Fibroblast of lung (primary cell): ENCODE results near the gene GRB2. TPM values are rescaled to one million over a fixed set of nuclear protein-coding genes. Genes with fewer than 3 reads are reported as not detected.

Experiments used
- DNase-seq, 2 donors: peaks; one replicate each; pipeline versions ENCODE4 v3.0.0 to v3.0.0-alpha.2; 2010; ENCODE audit warnings: low read depth in 2 of 2
- H2AFZ ChIP-seq: 2 replicates; pipeline ENCODE4 v1.5.1; 2012; ENCODE audit warnings: low read length, control low read depth, inconsistent platforms
- H3K27ac ChIP-seq: 2 replicates; pipeline ENCODE4 v1.5.1; 2011; ENCODE audit warnings: low read length, control low read depth; ENCODE audit not compliant: insufficient read depth
- H3K27me3 ChIP-seq: 2 replicates; pipeline ENCODE4 v1.5.1; 2011; ENCODE audit warnings: mild to moderate bottlenecking, low read length; ENCODE audit not compliant: control insufficient read depth, insufficient read depth
- H3K36me3 ChIP-seq: 2 replicates; pipeline ENCODE4 v1.5.1; 2011; ENCODE audit warnings: low read length; ENCODE audit not compliant: control insufficient read depth, insufficient read depth
- H3K4me1 ChIP-seq: 2 replicates; pipeline ENCODE4 v1.5.1; 2011; ENCODE audit warnings: low read length; ENCODE audit not compliant: control insufficient read depth, insufficient read depth; ENCODE audit errors: extremely low read depth
- H3K4me2 ChIP-seq: 2 replicates; pipeline ENCODE4 v1.5.1; 2011; ENCODE audit warnings: low read length, control low read depth; ENCODE audit not compliant: insufficient read depth; ENCODE audit errors: extremely low read depth
- H3K4me3 ChIP-seq, 4 experiments: fragments of 200-600 bp in 1 of 4; sonication (generic) in 1 of 4; replicated peaks in 1 of 4; 2 replicates each; pipeline ENCODE4 v1.5.1; 2011 to 2016; ENCODE audit warnings: low read length in 4 of 4, low read depth in 3 of 4, mild to moderate bottlenecking in 3 of 4, control low read depth in 2 of 4, inconsistent platforms in 1 of 4, mixed read lengths in 1 of 4; ENCODE audit not compliant: insufficient read depth in 1 of 4; ENCODE audit errors: control extremely low read depth in 1 of 4
- H3K79me2 ChIP-seq: 2 replicates; pipeline ENCODE4 v1.5.1; 2012; ENCODE audit warnings: mild to moderate bottlenecking, low read length, inconsistent platforms; ENCODE audit not compliant: control insufficient read depth, insufficient read depth
- H3K9ac ChIP-seq: 2 replicates; pipeline ENCODE4 v1.5.1; 2011; ENCODE audit warnings: mild to moderate bottlenecking, low read length, control low read depth; ENCODE audit not compliant: insufficient read depth
- H3K9me3 ChIP-seq: 2 replicates; pipeline ENCODE4 v1.5.1; 2012; ENCODE audit warnings: low read depth, low read length; ENCODE audit not compliant: control insufficient read depth, insufficient read depth
- H4K20me1 ChIP-seq: 2 replicates; pipeline ENCODE4 v1.5.1; 2011; ENCODE audit warnings: low read length; ENCODE audit not compliant: control insufficient read depth, insufficient read depth; ENCODE audit errors: extremely low read depth
- EZH2 ChIP-seq: IDR thresholded peaks from 2 replicates; pipeline ENCODE4 v1.5.1; 2012; ENCODE audit warnings: low read length, control low read depth, mild to moderate bottlenecking; ENCODE audit errors: missing control alignments
- polyA plus RNA-seq, 2 donors: library from polyadenylated mRNA; depleted of rRNA in 1 of 2; stranded (reverse) in 1 of 2; unstranded in 1 of 2; fragments of >200 nt; gene quantifications; 2 replicates each; pipeline ENCODE4 v1.2.1, GENCODE V29; 2011 to 2012; ENCODE audit warnings: missing spikeins in 1 of 2
- total RNA-seq: library from RNA; depleted of rRNA; stranded (reverse); fragments of >200 nt; gene quantifications from 2 replicates; pipeline ENCODE4 v1.2.1, GENCODE V29; 2014
- TF ChIP-seq, protein P1 (sequence below), 2 donors: IDR thresholded peaks in 1 of 2; conservative IDR thresholded peaks in 1 of 2; 1 replicate in 1 of 2; 2 replicates in 1 of 2; pipeline ENCODE4 v1.5.1; 2011 to 2012; ENCODE audit warnings: low read length in 2 of 2, control low read depth in 1 of 2, inconsistent platforms in 1 of 2, low read depth in 1 of 2, mild to moderate bottlenecking in 1 of 2

Gene GRB2
- total and polyA plus RNA-seq, 2 donors (not counting 1 experiment from before 2014, with no cell fraction given), result 68.9 to 69.7 TPM

DNA sequence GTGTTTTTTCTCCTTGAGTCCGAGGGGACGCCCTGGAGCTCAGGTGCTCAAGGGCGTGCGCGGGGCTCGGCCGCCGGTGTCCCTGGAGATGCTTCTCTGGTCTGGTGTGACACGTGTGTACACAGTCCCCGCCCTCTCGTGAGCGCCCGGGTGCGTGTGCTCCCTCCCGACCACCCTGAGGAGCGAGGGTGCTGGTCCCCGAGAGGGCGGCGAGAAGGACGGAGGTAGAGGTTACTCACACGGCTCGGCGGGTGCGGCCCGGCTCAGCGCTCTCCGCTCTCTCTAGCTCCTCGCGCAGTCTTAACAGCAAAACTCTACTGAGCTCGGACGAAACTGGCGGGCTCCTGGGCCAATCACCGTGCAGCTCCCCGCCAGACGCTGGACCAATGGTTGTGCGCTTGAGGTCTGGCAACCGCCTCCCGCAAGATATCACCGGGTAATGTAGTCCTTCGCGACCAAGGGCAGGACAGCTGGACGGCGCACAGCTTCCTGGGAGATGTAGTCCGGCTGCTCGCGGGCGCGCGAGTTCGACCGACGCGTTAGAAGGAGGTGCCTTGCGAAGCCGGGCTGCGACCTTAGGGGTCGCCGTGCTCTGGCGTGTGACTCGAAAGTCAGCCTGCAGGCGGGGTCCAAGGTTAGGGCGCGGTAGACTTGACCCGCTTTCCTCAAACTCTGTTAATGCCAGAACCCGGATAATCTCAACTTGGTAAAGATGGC lies 116.2 kb downstream of the GRB2 start, which contains the start of gene SLC25A19:
Gene SLC25A19, minus strand, starts transcription at position 319 of the 717 bp plus-strand sequence. CDS start 2,669 bp downstream, outside the sequence.
- no peaks in the 10 kb centered on the region for H3K79me2 ChIP-seq
- H4K20me1 ChIP-seq, result no peaks in the 10 kb centered on the region
- H3K4me2 ChIP-seq, result peak within 1 kb of the TSS; percentile 96
- TF ChIP-seq, protein P1, sequence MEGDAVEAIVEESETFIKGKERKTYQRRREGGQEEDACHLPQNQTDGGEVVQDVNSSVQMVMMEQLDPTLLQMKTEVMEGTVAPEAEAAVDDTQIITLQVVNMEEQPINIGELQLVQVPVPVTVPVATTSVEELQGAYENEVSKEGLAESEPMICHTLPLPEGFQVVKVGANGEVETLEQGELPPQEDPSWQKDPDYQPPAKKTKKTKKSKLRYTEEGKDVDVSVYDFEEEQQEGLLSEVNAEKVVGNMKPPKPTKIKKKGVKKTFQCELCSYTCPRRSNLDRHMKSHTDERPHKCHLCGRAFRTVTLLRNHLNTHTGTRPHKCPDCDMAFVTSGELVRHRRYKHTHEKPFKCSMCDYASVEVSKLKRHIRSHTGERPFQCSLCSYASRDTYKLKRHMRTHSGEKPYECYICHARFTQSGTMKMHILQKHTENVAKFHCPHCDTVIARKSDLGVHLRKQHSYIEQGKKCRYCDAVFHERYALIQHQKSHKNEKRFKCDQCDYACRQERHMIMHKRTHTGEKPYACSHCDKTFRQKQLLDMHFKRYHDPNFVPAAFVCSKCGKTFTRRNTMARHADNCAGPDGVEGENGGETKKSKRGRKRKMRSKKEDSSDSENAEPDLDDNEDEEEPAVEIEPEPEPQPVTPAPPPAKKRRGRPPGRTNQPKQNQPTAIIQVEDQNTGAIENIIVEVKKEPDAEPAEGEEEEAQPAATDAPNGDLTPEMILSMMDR (conservative IDR thresholded peaks at IDR 0.05 in 1 of 2, IDR thresholded peaks at IDR 0.05 in 1 of 2; ENCODE audit: low read depth in 1 of 2, low read length in 2 of 2), result peak; percentile 3 to 20
- no peak for TF ChIP-seq EZH2
- peaks cover 4% of the 10 kb centered on the region for H3K36me3 ChIP-seq
- peak within 1 kb of the TSS; percentile 96 for H2AFZ ChIP-seq
- no peaks in the 10 kb centered on the region for H3K27me3 ChIP-seq
- H3K4me1 ChIP-seq, result no peaks in the 10 kb centered on the region
- H3K27ac ChIP-seq, result peak within 1 kb of the TSS; percentile 96
- peak within 1 kb of the TSS; percentile 83 to 97 (median 92) for H3K4me3 ChIP-seq
- peak; percentile 98 to 99 for DNase-seq
- peak within 1 kb of the TSS; percentile 81 for H3K9ac ChIP-seq
- no peaks in the 10 kb centered on the region for H3K9me3 ChIP-seq

- Histone ChIP-seq H3K9ac (peak overlapping the region; percentile 78), H3K27ac (peak overlapping the region; percentile 69), H3K4me2 (peak overlapping the region; percentile 96), H2AFZ (peak overlapping the region; percentile 96), H3K4me3 (peak overlapping the region; percentile 83 to 97 (median 92)), H3K79me2 (no peaks in the 10 kb centered on the region), H3K27me3 (no peaks in the 10 kb centered on the region), H4K20me1 (no peaks in the 10 kb centered on the region), H3K4me1 (no peaks in the 10 kb centered on the region), H3K9me3 (no peaks in the 10 kb centered on the region), H3K36me3 (peaks cover 4% of the 10 kb centered on the region)
- no peak for TF ChIP-seq EZH2
- TF ChIP-seq, protein P1 (conservative IDR thresholded peaks at IDR 0.05 in 1 of 2, IDR thresholded peaks at IDR 0.05 in 1 of 2; ENCODE audit: low read depth in 1 of 2, low read length in 2 of 2), result no peak
- DNase-seq, result no peak
Measured at GRCh38 chr17:75288770-75289114, 116.7 kb downstream of the GRB2 start.

- Histone ChIP-seq H3K79me2 (no peaks in the 10 kb centered on the region), H4K20me1 (no peaks in the 10 kb centered on the region), H3K4me3 (peak overlapping the region; percentile 83 to 97 (median 92)), H3K9ac (no peak overlapping the region), H3K4me1 (no peaks in the 10 kb centered on the region), H3K9me3 (no peaks in the 10 kb centered on the region), H3K4me2 (peak overlapping the region; percentile 40), H2AFZ (no peak overlapping the region), H3K27me3 (no peaks in the 10 kb centered on the region), H3K36me3 (peaks cover 4% of the 10 kb centered on the region), H3K27ac (no peak overlapping the region)
- no peak for DNase-seq
- TF ChIP-seq, protein P1 (conservative IDR thresholded peaks at IDR 0.05 in 1 of 2, IDR thresholded peaks at IDR 0.05 in 1 of 2; ENCODE audit: low read depth in 1 of 2, low read length in 2 of 2), result no peak
- TF ChIP-seq EZH2, result no peak
Measured at GRCh38 chr17:75288359-75288758, 117.1 kb downstream of the GRB2 start.
